ENCODE results near the gene SEL1L.
"Not testable (repeated sequence)": the region's sequence is repeated elsewhere in the genome, so short reads cannot be mapped to it uniquely, and the experiment has no call there.

SEL1L gene

GRCh38 chr14:81440041-81440440 lies 93.6 kb downstream of the SEL1L start:
- no peak for DNase-seq

- no peak for DNase-seq
Observed at GRCh38 chr14:81437244-81437643, 96.4 kb downstream of the SEL1L start.

- peak in 1 of 2 experiments; percentile 6 for DNase-seq
Observed at GRCh38 chr14:81436296-81437138, 97.1 kb downstream of the SEL1L start.

GRCh38 chr14:81435391-81436295 lies 98.0 kb downstream of the SEL1L start:
- DNase-seq: no peak

- DNase-seq: no peak
Observed at GRCh38 chr14:81435048-81435390, 98.6 kb downstream of the SEL1L start.

- DNase-seq: no peak
Observed at GRCh38 chr14:81434230-81434629, 99.4 kb downstream of the SEL1L start.

GRCh38 chr14:81433378-81433777 lies 100.3 kb downstream of the SEL1L start:
- no peak for DNase-seq

- no peak for DNase-seq
Observed at GRCh38 chr14:81432219-81432661, 101.4 kb downstream of the SEL1L start.

GRCh38 chr14:81430235-81430634 lies 103.4 kb downstream of the SEL1L start:
- no peak for DNase-seq

GRCh38 chr14:81429749-81430148 lies 103.9 kb downstream of the SEL1L start:
- DNase-seq: not testable (repeated sequence)

- no peak for DNase-seq
Observed at GRCh38 chr14:81429028-81429427, 104.6 kb downstream of the SEL1L start.

- no peak for DNase-seq
Observed at GRCh38 chr14:81427348-81428058, 106.2 kb downstream of the SEL1L start.

- DNase-seq: no peak
Observed at GRCh38 chr14:81423504-81423903, 110.1 kb downstream of the SEL1L start.
